Hepatocyte (in vitro differentiated cells): ENCODE data around the gene MIER2.

ENCODE experiments used
- EZH2phosphoT487 ChIP-seq: fragments of 200-600 bp; sonication (generic); IDR thresholded peaks from one replicate; pipeline ENCODE4 v1.6.1; 2018; ENCODE audit warnings: antibody characterized with exemption, mild to moderate bottlenecking, low read depth, moderate library complexity; ENCODE audit not compliant: unreplicated experiment, severe bottlenecking
- TF ChIP-seq, protein P1 (sequence below): fragments of 200-600 bp; sonication (generic); IDR thresholded peaks from 2 replicates; pipeline ENCODE4 v1.5.1; 2016; ENCODE audit warnings: antibody characterized with exemption, mild to moderate bottlenecking; ENCODE audit not compliant: poor library complexity

GRCh38 chr19:369256-369655 is 24.7 kb upstream of the MIER2 start:
- TF ChIP-seq, protein P1, sequence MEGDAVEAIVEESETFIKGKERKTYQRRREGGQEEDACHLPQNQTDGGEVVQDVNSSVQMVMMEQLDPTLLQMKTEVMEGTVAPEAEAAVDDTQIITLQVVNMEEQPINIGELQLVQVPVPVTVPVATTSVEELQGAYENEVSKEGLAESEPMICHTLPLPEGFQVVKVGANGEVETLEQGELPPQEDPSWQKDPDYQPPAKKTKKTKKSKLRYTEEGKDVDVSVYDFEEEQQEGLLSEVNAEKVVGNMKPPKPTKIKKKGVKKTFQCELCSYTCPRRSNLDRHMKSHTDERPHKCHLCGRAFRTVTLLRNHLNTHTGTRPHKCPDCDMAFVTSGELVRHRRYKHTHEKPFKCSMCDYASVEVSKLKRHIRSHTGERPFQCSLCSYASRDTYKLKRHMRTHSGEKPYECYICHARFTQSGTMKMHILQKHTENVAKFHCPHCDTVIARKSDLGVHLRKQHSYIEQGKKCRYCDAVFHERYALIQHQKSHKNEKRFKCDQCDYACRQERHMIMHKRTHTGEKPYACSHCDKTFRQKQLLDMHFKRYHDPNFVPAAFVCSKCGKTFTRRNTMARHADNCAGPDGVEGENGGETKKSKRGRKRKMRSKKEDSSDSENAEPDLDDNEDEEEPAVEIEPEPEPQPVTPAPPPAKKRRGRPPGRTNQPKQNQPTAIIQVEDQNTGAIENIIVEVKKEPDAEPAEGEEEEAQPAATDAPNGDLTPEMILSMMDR = no peak
- TF ChIP-seq EZH2phosphoT487 = no peak
